Endothelial cell of umbilical vein (primary cell): Measurements from ENCODE around the gene ZNF775. TPM values are rescaled to one million over a fixed set of nuclear protein-coding genes. Genes with fewer than 3 reads are reported as not detected.
A peak's percentile ranks its signal among the peaks of the same experiment; 100 is the strongest.

Source experiments
- BruUV-seq: library from RNA; stranded (reverse); fragments of 400-500 nt; replicated peaks from 2 replicates; lab custom pipeline; 2021; lab: Mats Ljungman, UMichigan
- CTCF ChIA-PET: fragments of 300-600, 350-600 bp; sonication (Branson Sonifier 250); formaldehyde crosslinking; loops from one replicate; lab custom pipeline; 2021; ENCODE audit warnings: antibody characterized with exemption, inconsistent platforms; lab: Charles Lee
- POLR2A ChIA-PET: fragments of 300-600, 350-600 bp; sonication (Branson Sonifier 250); formaldehyde crosslinking; loops from one replicate; lab custom pipeline; 2021; ENCODE audit warnings: antibody characterized with exemption, inconsistent platforms; lab: Charles Lee
- DNase-seq: peaks from one replicate; pipeline ENCODE4 v3.0.0-alpha.2; 2011; ENCODE audit warnings: low read depth, low spot score
- FAIRE-seq: peaks from 2 replicates; lab custom pipeline; 2011; peaks lifted over from hg19 to GRCh38; lab: Jason Lieb, UNC
- H2AFZ ChIP-seq: 2 replicates; pipeline ENCODE4 v1.6.0; 2012; ENCODE audit warnings: low read depth, low read length, control low read depth, inconsistent platforms
- H3K27ac ChIP-seq: 2 replicates; pipeline ENCODE4 v1.5.1; 2011; ENCODE audit warnings: low read depth, mild to moderate bottlenecking, control low read depth, low read length, moderate library complexity; ENCODE audit not compliant: insufficient read depth
- H3K27me3 ChIP-seq, 2 experiments: 2 replicates each; pipeline versions ENCODE4 v1.6.0 to v1.6.1; 2011; ENCODE audit warnings: low read length in 2 of 2, mixed read lengths in 1 of 2; ENCODE audit not compliant: control insufficient read depth in 2 of 2, insufficient read depth in 2 of 2
- H3K36me3 ChIP-seq, 2 experiments: 2 replicates in 1 of 2; 3 replicates in 1 of 2; pipeline ENCODE4 v1.5.1; 2011; ENCODE audit warnings: low read length in 2 of 2, mild to moderate bottlenecking in 1 of 2, moderate library complexity in 1 of 2; ENCODE audit not compliant: control insufficient read depth in 2 of 2, insufficient read depth in 2 of 2; ENCODE audit errors: extremely low read depth in 1 of 2
- H3K4me1 ChIP-seq: 3 replicates; pipeline ENCODE4 v1.5.1; 2011; ENCODE audit warnings: mild to moderate bottlenecking, low read length; ENCODE audit not compliant: control insufficient read depth, insufficient read depth; ENCODE audit errors: extremely low read depth
- H3K4me2 ChIP-seq: 2 replicates; pipeline ENCODE4 v1.6.1; 2011; ENCODE audit warnings: low read length, control low read depth, mixed read lengths; ENCODE audit not compliant: insufficient read depth
- H3K4me3 ChIP-seq, 3 experiments: fragments of 200-600 bp in 1 of 3; sonication (generic), shearing (Covaris generic) in 1 of 3; replicated peaks in 1 of 3; 2 replicates each; pipeline ENCODE4 v1.5.1; 2011 to 2016; ENCODE audit warnings: control low read depth in 3 of 3, low read length in 3 of 3, mild to moderate bottlenecking in 2 of 3, inconsistent platforms in 1 of 3, low read depth in 1 of 3, moderate library complexity in 1 of 3; ENCODE audit not compliant: insufficient read depth in 1 of 3
- H3K79me2 ChIP-seq: 2 replicates; pipeline ENCODE4 v1.6.0; 2012; ENCODE audit warnings: low read length, inconsistent platforms; ENCODE audit not compliant: control insufficient read depth, insufficient read depth
- H3K9ac ChIP-seq: replicated peaks from 2 replicates; pipeline ENCODE3; 2011; ENCODE audit warnings: low read length, control low read depth; ENCODE audit not compliant: insufficient read depth; ENCODE audit errors: extremely low read depth
- H3K9me1 ChIP-seq: replicated peaks from 3 replicates; pipeline ENCODE4 v1.6.0; 2011; ENCODE audit warnings: mild to moderate bottlenecking, low read length; ENCODE audit not compliant: control insufficient read depth, insufficient read depth; ENCODE audit errors: extremely low read depth
- H3K9me3 ChIP-seq: replicated peaks from 2 replicates; pipeline ENCODE4 v1.5.1; 2012; ENCODE audit warnings: low read length, inconsistent platforms; ENCODE audit not compliant: control insufficient read depth, insufficient read depth
- H4K20me1 ChIP-seq: replicated peaks from 2 replicates; pipeline ENCODE3; 2011; ENCODE audit warnings: mild to moderate bottlenecking, low read length; ENCODE audit not compliant: control insufficient read depth, insufficient read depth; ENCODE audit errors: extremely low read depth
- EZH2 ChIP-seq: IDR thresholded peaks from 2 replicates; pipeline ENCODE4 v1.6.1; 2012; ENCODE audit warnings: borderline replicate concordance, low read depth, mild to moderate bottlenecking, moderate library complexity, low read length, inconsistent platforms; ENCODE audit not compliant: severe bottlenecking
- FOS ChIP-seq: IDR thresholded peaks from 2 replicates; pipeline ENCODE4 v1.6.1; 2011; ENCODE audit warnings: mild to moderate bottlenecking, low read length, moderate library complexity, borderline replicate concordance; ENCODE audit not compliant: insufficient read depth
- GATA2 ChIP-seq: IDR thresholded peaks from 2 replicates; pipeline ENCODE4 v1.7.0; 2011; ENCODE audit warnings: low read depth, mild to moderate bottlenecking, moderate library complexity, mixed read lengths, low read length; ENCODE audit not compliant: insufficient read length, insufficient read depth
- JUN ChIP-seq: IDR thresholded peaks from 2 replicates; pipeline ENCODE4 v1.6.1; 2011; ENCODE audit warnings: borderline replicate concordance, low read depth; ENCODE audit not compliant: insufficient read length, insufficient read depth
- MAX ChIP-seq: IDR thresholded peaks from 2 replicates; pipeline ENCODE4 v1.6.1; 2011; ENCODE audit not compliant: insufficient read depth, insufficient read length
- MYC ChIP-seq: IDR thresholded peaks from one replicate; pipeline ENCODE4 v1.6.1; 2011; ENCODE audit warnings: mild to moderate bottlenecking, low read depth, low read length
- POLR2A ChIP-seq: IDR thresholded peaks from 2 replicates; pipeline ENCODE4 v1.6.1; 2012; ENCODE audit warnings: low read depth, mild to moderate bottlenecking, control low read depth, low read length
- POLR2AphosphoS5 ChIP-seq: IDR thresholded peaks from 2 replicates; pipeline ENCODE4 v1.6.1; 2012; ENCODE audit warnings: low read depth, mild to moderate bottlenecking, control low read depth, low read length, moderate library complexity; ENCODE audit not compliant: insufficient read depth
- dilution Hi-C: fragments of 300-500 bp; cut with MboI; formaldehyde crosslinking; loops from one replicate; pipeline ENCODE4 v1.15.0; 2019; ENCODE audit warnings: low sequenced_read_pairs; ENCODE audit not compliant: extremely low pct_ligation_motif_present
- intact Hi-C: fragments of 100-400 bp; cut with micrococcal nuclease; formaldehyde crosslinking; loops from one replicate; pipeline ENCODE4 v1.10.0; 2022
- polyA plus RNA-seq, 4 experiments: library from polyadenylated mRNA; depleted of rRNA in 3 of 4; stranded (reverse) in 3 of 4; unstranded in 1 of 4; fragments of >200 nt; gene quantifications; 2 replicates each; pipeline versions ENCODE4 v1.2.1 to v1.2.3, GENCODE V29; 2011 to 2012; ENCODE audit warnings: missing spikeins in 1 of 4
- total RNA-seq: library from RNA; stranded (reverse); gene quantifications from 2 replicates; pipeline ENCODE4 v1.2.3, GENCODE V29; 2021

The ZNF775 gene
- total and polyA plus RNA-seq, 2 donors (not counting 3 experiments of a cell fraction or from before 2014, with no cell fraction given) = 5.8 to 8.3 TPM

- TF ChIP-seq EZH2 (no peak), MYC (no peak), GATA2 (no peak), MAX (no peak), FOS (no peak), POLR2A (no peak), JUN (no peak), POLR2AphosphoS5 (no peak)
- peak; percentile 43 for DNase-seq
- H3K4me2 ChIP-seq = no peak overlapping the region
- CTCF ChIA-PET = interaction anchor here (1.1 to 7.1 kb wide), 4 partner anchors 25 to 452 kb away, joined by 3 to 120 read pairs (median 4); no protein-coding TSS in a partner anchor
- peaks cover 6% of the 10 kb centered on the region for H3K79me2 ChIP-seq
- H3K36me3 ChIP-seq = no peaks in the 10 kb centered on the region
- H3K9me3 ChIP-seq = no peaks in the 10 kb centered on the region
- peaks cover 24% of the 10 kb centered on the region for H3K4me1 ChIP-seq
- FAIRE-seq = no peak
- POLR2A ChIA-PET = no interaction called here
- BruUV-seq = no TSS peak
- no peaks in the 10 kb centered on the region for H3K9me1 ChIP-seq
- H3K27me3 ChIP-seq = no peaks in the 10 kb centered on the region
- dilution Hi-C loops (no loop called here), intact Hi-C loops (no loop called here)
- H3K27ac ChIP-seq = no peak overlapping the region
- no peak overlapping the region for H3K4me3 ChIP-seq
- no peaks in the 10 kb centered on the region for H4K20me1 ChIP-seq
- H2AFZ ChIP-seq = no peak overlapping the region
- H3K9ac ChIP-seq = no peak overlapping the region
Observed at GRCh38 chr7:150446288-150446938, 67.3 kb downstream of the ZNF775 start.

Other genes with a start within 250 kb of the ZNF775 start
- gene LRRC61, start 56.0 kb upstream of the ZNF775 start, total RNA-seq = 0.39 TPM in 1 of 2 replicates, not detected in the other
- gene LRRC61, start 56.0 kb upstream of the ZNF775 start, polyA plus RNA-seq = 0.72 TPM in 2 replicates
- 0.69 TPM in 1 of 2 replicates, not detected in the other for gene ACTR3C, start 55.8 kb upstream of the ZNF775 start, total RNA-seq
- 0.24 and 0.33 TPM in 2 replicates for gene ACTR3C, start 55.8 kb upstream of the ZNF775 start, polyA plus RNA-seq
- gene RARRES2, start 37.7 kb upstream of the ZNF775 start, total RNA-seq = not detected in 2 replicates
- gene RARRES2, start 37.7 kb upstream of the ZNF775 start, polyA plus RNA-seq = 0.24 TPM in 1 of 2 replicates, not detected in the other
- gene REPIN1, start 10.5 kb upstream of the ZNF775 start, total RNA-seq = 139 and 140 TPM in 2 replicates
- 108 and 116 TPM in 2 replicates for gene REPIN1, start 10.5 kb upstream of the ZNF775 start, polyA plus RNA-seq
- 67.5 and 71.8 TPM in 2 replicates for gene GIMAP8, start 71.3 kb downstream of the ZNF775 start, total RNA-seq
- gene GIMAP8, start 71.3 kb downstream of the ZNF775 start, polyA plus RNA-seq = 25.3 and 32.2 TPM in 2 replicates
- gene GIMAP7, start 135.5 kb downstream of the ZNF775 start, total RNA-seq = 42.4 and 51.1 TPM in 2 replicates
- 37.9 and 43.4 TPM in 2 replicates for gene GIMAP7, start 135.5 kb downstream of the ZNF775 start, polyA plus RNA-seq
- gene GIMAP4, start 188.1 kb downstream of the ZNF775 start, total RNA-seq = 168 and 174 TPM in 2 replicates
- 38.6 and 56.6 TPM in 2 replicates for gene GIMAP4, start 188.1 kb downstream of the ZNF775 start, polyA plus RNA-seq